Spleen (tissue), 7 donors: ENCODE data around the gene NBPF9.
"Not testable (repeated sequence)": the region's sequence is repeated elsewhere in the genome, so short reads cannot be mapped to it uniquely, and the experiment has no call there.

Source experiments
- CTCF ChIP-seq, 11 experiments: fragments of 200-600 bp in 7 of 11; fragments of 450-650 bp in 4 of 11; sonication (generic) in 4 of 11; IDR thresholded peaks in 8 of 11; conservative IDR thresholded peaks in 3 of 11; 1 replicate in 7 of 11; 2 replicates in 4 of 11; pipeline versions ENCODE4 v1.4.0 to v1.8.0; 2016 to 2021; ENCODE audit warnings: antibody characterized with exemption in 11 of 11, inconsistent platforms in 4 of 11, mild to moderate bottlenecking in 1 of 11
- POLR2A ChIP-seq, 3 donors: fragments of 450-650 bp; IDR thresholded peaks; one replicate each; pipeline ENCODE4 v1.5.1; 2017; ENCODE audit warnings: antibody characterized with exemption in 3 of 3, mild to moderate bottlenecking in 1 of 3
- POLR2AphosphoS5 ChIP-seq, 3 donors: sonication (generic); formaldehyde crosslinking; IDR thresholded peaks; one replicate each; pipeline ENCODE4 v1.5.1; 2017; ENCODE audit warnings: antibody characterized with exemption in 3 of 3
- donor health status: DM: no; HTN: no; CAD: no; lungs with moderate emphysema.
- donor health status: DM: no; HTN: no; CAD: no.
- donor health status: DM: no; HTN: no; CAD: no.

DNA sequence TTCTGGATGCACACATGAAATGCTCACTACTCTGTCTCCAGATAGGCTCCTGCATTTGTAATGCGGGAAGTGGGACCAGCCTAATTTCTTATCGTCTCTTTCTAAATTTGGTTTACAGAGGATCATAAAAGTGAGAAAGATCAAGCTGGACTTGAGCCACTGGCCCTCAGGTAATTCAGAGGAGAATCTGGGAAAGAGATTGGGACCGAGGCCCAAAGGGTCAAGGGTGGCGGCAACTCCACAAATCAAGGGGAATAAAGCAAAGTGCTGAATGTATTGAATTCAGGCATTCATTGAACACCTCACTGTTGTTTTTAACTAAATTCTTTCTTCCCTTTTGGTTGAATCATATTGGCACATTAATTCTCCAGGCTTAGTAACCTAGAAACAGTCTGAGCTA lies 95.0 kb downstream of the NBPF9 start:
- TF ChIP-seq CTCF (IDR thresholded peaks at IDR 0.05 in 8 of 11, conservative IDR thresholded peaks at IDR 0.05 in 3 of 11); POLR2A (IDR thresholded peaks at IDR 0.05); POLR2AphosphoS5 (IDR thresholded peaks at IDR 0.05): not testable (repeated sequence)
